ENCODE data around the gene LYG1. TPM values are rescaled to one million over a fixed set of nuclear protein-coding genes. Genes with fewer than 3 reads are reported as not detected.
A peak's percentile ranks its signal among the peaks of the same experiment; 100 is the strongest.

LYG1 gene
- total and polyA plus RNA-seq, 2 of the 13 experiments (the other 11 are each of a cell fraction or from before 2014, with no cell fraction given), result 1.00 to 2.9 TPM

- peak; percentile 94; the same call in 1 of the 2 replicates for TF ChIP-seq BCL3 (CRISPR knock-in tag; IDR thresholded peaks at IDR 0.05)
- peak; percentile 96 for TF ChIP-seq IRF9 (CRISPR knock-in tag; IDR thresholded peaks at IDR 0.05; ENCODE audit: borderline replicate concordance)
- TF ChIP-seq TGIF2 (CRISPR knock-in tag; IDR thresholded peaks at IDR 0.05), result no peak; the same call in 1 of the 2 replicates
- peak; percentile 48; the same call in 1 of the 2 replicates for TF ChIP-seq THRA (CRISPR knock-in tag; IDR thresholded peaks at IDR 0.05; ENCODE audit: borderline replicate concordance)
- no peak; the same call in 1 of the 2 replicates for TF ChIP-seq BATF2 (CRISPR knock-in tag; IDR thresholded peaks at IDR 0.05)
- TF ChIP-seq PLSCR1 (CRISPR knock-in tag; IDR thresholded peaks at IDR 0.05; ENCODE audit: borderline replicate concordance), result no peak
- TF ChIP-seq TBL1XR1 (IDR thresholded peaks at IDR 0.05; ENCODE audit: borderline replicate concordance, low read length, partially characterized antibody), result peak; percentile 38
- TF ChIP-seq NFKBIZ (CRISPR knock-in tag; IDR thresholded peaks at IDR 0.05), result peak; percentile 81; the same call in 1 of the 2 replicates
- peak; percentile 93 for TF ChIP-seq RBFOX2 (IDR thresholded peaks at IDR 0.05; ENCODE audit: low read depth, low read length)
- no peak for TF ChIP-seq ZNF879 (CRISPR knock-in tag; IDR thresholded peaks at IDR 0.05)
- TF ChIP-seq ZNF572 (CRISPR knock-in tag; IDR thresholded peaks at IDR 0.05), result peak; percentile 86; the same call in 1 of the 2 replicates
- no peak; the same call in 1 of the 2 replicates for TF ChIP-seq ZBTB39 (CRISPR knock-in tag; IDR thresholded peaks at IDR 0.05)
- no peak for TF ChIP-seq MZF1 (CRISPR knock-in tag; IDR thresholded peaks at IDR 0.05; ENCODE audit: borderline replicate concordance)
- peak; percentile 63; the same call in 1 of the 2 replicates for TF ChIP-seq RNF2 (conservative IDR thresholded peaks at IDR 0.05; ENCODE audit: low read depth)
- 0 out of 2 replicates have a peak, but pooled peaks have one; percentile 23 for TF ChIP-seq ZHX1 (CRISPR knock-in tag; IDR thresholded peaks at IDR 0.05; ENCODE audit: low read depth)
- no peak for TF ChIP-seq ZNF737 (CRISPR knock-in tag; IDR thresholded peaks at IDR 0.05; ENCODE audit: borderline replicate concordance)
- no peak for TF ChIP-seq ZNF326 (CRISPR knock-in tag; IDR thresholded peaks at IDR 0.05; ENCODE audit: borderline replicate concordance)
Observed at GRCh38 chr2:99335911-99336803, 35.2 kb upstream of the LYG1 start, which contains the start of gene TXNDC9 (continued).
